Measurements from ENCODE around the gene EEF1AKMT1.
A peak's percentile ranks its signal among the peaks of the same experiment; 100 is the strongest.

The EEF1AKMT1 gene

GRCh38 chr13:20704459-20705069 is 69.2 kb downstream of the EEF1AKMT1 start:
- DNase-seq (ENCODE audit: low spot score), result no peak
- no peak for TF ChIP-seq CTCF (IDR thresholded peaks at IDR 0.05; ENCODE audit: extremely low read depth, insufficient read depth, missing control alignments)
- in situ Hi-C loops (cut with MboI; ENCODE audit: low pct_unique_long_range_greater_than_20kb, low sequenced_read_pairs, unreplicated experiment), result loop anchor here (10.0 kb wide), 1 partner anchor 200 kb away; no protein-coding TSS in a partner anchor

GRCh38 chr13:20703780-20704458 is 69.8 kb downstream of the EEF1AKMT1 start:
- DNase-seq (ENCODE audit: low spot score), result peak; percentile 97

GRCh38 chr13:20702915-20703779 is 70.6 kb downstream of the EEF1AKMT1 start, which contains the start of gene IL17D:
Gene IL17D, plus strand, starts transcription at chr13:20703699. Its CDS starts 303 bp downstream, at chr13:20704002.
- no peak for TF ChIP-seq CTCF (IDR thresholded peaks at IDR 0.05; ENCODE audit: extremely low read depth, insufficient read depth, missing control alignments)
- peak; percentile 82 for DNase-seq (ENCODE audit: low spot score)
- in situ Hi-C loops (cut with MboI; ENCODE audit: low pct_unique_long_range_greater_than_20kb, low sequenced_read_pairs, unreplicated experiment), result loop anchor here (10.0 kb wide), 1 partner anchor 198 kb away; no protein-coding TSS in a partner anchor

More at GRCh38 chr13:20703780-20704458, 69.8 kb downstream of the EEF1AKMT1 start:
- in situ Hi-C loops (cut with MboI; ENCODE audit: low pct_unique_long_range_greater_than_20kb, low sequenced_read_pairs, unreplicated experiment), result loop anchor here (10.0 kb wide), 1 partner anchor 199 kb away; no protein-coding TSS in a partner anchor
- TF ChIP-seq CTCF (IDR thresholded peaks at IDR 0.05; ENCODE audit: extremely low read depth, insufficient read depth, missing control alignments), result peak; percentile 72

GRCh38 chr13:20702530-20702914 is 71.2 kb downstream of the EEF1AKMT1 start:
- peak; percentile 31 for DNase-seq (ENCODE audit: low spot score)
- in situ Hi-C loops (cut with MboI; ENCODE audit: low pct_unique_long_range_greater_than_20kb, low sequenced_read_pairs, unreplicated experiment), result loop anchor here (10.0 kb wide), 1 partner anchor 198 kb away; no protein-coding TSS in a partner anchor
- TF ChIP-seq CTCF (IDR thresholded peaks at IDR 0.05; ENCODE audit: extremely low read depth, insufficient read depth, missing control alignments), result no peak

GRCh38 chr13:20701461-20701860 is 72.3 kb downstream of the EEF1AKMT1 start:
- TF ChIP-seq CTCF (IDR thresholded peaks at IDR 0.05; ENCODE audit: extremely low read depth, insufficient read depth, missing control alignments), result no peak
- in situ Hi-C loops (cut with MboI; ENCODE audit: low pct_unique_long_range_greater_than_20kb, low sequenced_read_pairs, unreplicated experiment), result loop anchor here (10.0 kb wide), 1 partner anchor 197 kb away; no protein-coding TSS in a partner anchor
- DNase-seq (ENCODE audit: low spot score), result no peak

GRCh38 chr13:20700288-20700687 is 73.5 kb downstream of the EEF1AKMT1 start:
- DNase-seq (ENCODE audit: low spot score), result no peak
- in situ Hi-C loops (cut with MboI; ENCODE audit: low pct_unique_long_range_greater_than_20kb, low sequenced_read_pairs, unreplicated experiment), result loop anchor here (10.0 kb wide), 1 partner anchor 195 kb away; no protein-coding TSS in a partner anchor
- TF ChIP-seq CTCF (IDR thresholded peaks at IDR 0.05; ENCODE audit: extremely low read depth, insufficient read depth, missing control alignments), result no peak

Measured in GM13977 (cell line).